Measurements from ENCODE around the gene ERN1.
"Not testable (repeated sequence)": the region's sequence is repeated elsewhere in the genome, so short reads cannot be mapped to it uniquely, and the experiment has no call there.

The ERN1 gene

GRCh38 chr17:64129765-64130558 lies at the start of gene ERN1:
ERN1 (minus strand) TSS chr17:64130144; CDS start chr17:64130029, 115 bp downstream.
- DNase-seq (ENCODE audit: low read depth), result peak; percentile 92
- TF ChIP-seq POLR2A (IDR thresholded peaks at IDR 0.05; ENCODE audit: extremely low read depth, insufficient read length), result peak; percentile 62
- TF ChIP-seq MAX (IDR thresholded peaks at IDR 0.05; ENCODE audit: low read depth, low read length), result no peak; the same call in 1 of the 2 replicates
- peak within 1 kb of the TSS; percentile 48 for H3K4me3 ChIP-seq (ENCODE audit: low read depth, low read length)

GRCh38 chr17:64179024-64179423 lies 49.1 kb upstream of the ERN1 start:
- H3K4me3 ChIP-seq (ENCODE audit: low read depth, low read length); DNase-seq (ENCODE audit: low read depth): not testable (repeated sequence)

GRCh38 chr17:64178011-64178825 lies 48.3 kb upstream of the ERN1 start:
- DNase-seq (ENCODE audit: low read depth), result no peak
- TF ChIP-seq CTCF (IDR thresholded peaks at IDR 0.05; ENCODE audit: low read depth, low read length) (no peak), MAX (IDR thresholded peaks at IDR 0.05; ENCODE audit: low read depth, low read length) (no peak), POLR2A (IDR thresholded peaks at IDR 0.05; ENCODE audit: extremely low read depth, insufficient read length) (no peak), MYC (IDR thresholded peaks at IDR 0.05; ENCODE audit: low read depth, low read length) (no peak)
- no peak overlapping the region for H3K4me3 ChIP-seq (ENCODE audit: low read depth, low read length)

- DNase-seq (ENCODE audit: low read depth), result no peak
- TF ChIP-seq MAX (IDR thresholded peaks at IDR 0.05; ENCODE audit: low read depth, low read length) (no peak), MYC (IDR thresholded peaks at IDR 0.05; ENCODE audit: low read depth, low read length) (no peak), POLR2A (IDR thresholded peaks at IDR 0.05; ENCODE audit: extremely low read depth, insufficient read length) (no peak), CTCF (IDR thresholded peaks at IDR 0.05; ENCODE audit: low read depth, low read length) (no peak)
Observed at GRCh38 chr17:64177311-64178010, 47.5 kb upstream of the ERN1 start.

GRCh38 chr17:64176556-64176955 lies 46.6 kb upstream of the ERN1 start:
- no peak overlapping the region for H3K4me3 ChIP-seq (ENCODE audit: low read depth, low read length)
- DNase-seq (ENCODE audit: low read depth), result no peak
- TF ChIP-seq POLR2A (IDR thresholded peaks at IDR 0.05; ENCODE audit: extremely low read depth, insufficient read length) (no peak), MAX (IDR thresholded peaks at IDR 0.05; ENCODE audit: low read depth, low read length) (no peak), MYC (IDR thresholded peaks at IDR 0.05; ENCODE audit: low read depth, low read length) (no peak), CTCF (IDR thresholded peaks at IDR 0.05; ENCODE audit: low read depth, low read length) (no peak)

More at GRCh38 chr17:64177311-64178010, 47.5 kb upstream of the ERN1 start:
- H3K4me3 ChIP-seq (ENCODE audit: low read depth, low read length), result no peak overlapping the region

- peak; percentile 81 for DNase-seq (ENCODE audit: low read depth)
- TF ChIP-seq MYC (IDR thresholded peaks at IDR 0.05; ENCODE audit: low read depth, low read length) (no peak), POLR2A (IDR thresholded peaks at IDR 0.05; ENCODE audit: extremely low read depth, insufficient read length) (no peak), MAX (IDR thresholded peaks at IDR 0.05; ENCODE audit: low read depth, low read length) (no peak), CTCF (IDR thresholded peaks at IDR 0.05; ENCODE audit: low read depth, low read length) (no peak)
- H3K4me3 ChIP-seq (ENCODE audit: low read depth, low read length), result no peak overlapping the region
Observed at GRCh38 chr17:64174686-64175456, 44.9 kb upstream of the ERN1 start.

Data from NB4 (cell line).